Right atrium auricular region (tissue), 2 donors: ENCODE data around the gene KRT71. TPM values are rescaled to one million over a fixed set of nuclear protein-coding genes. Genes with fewer than 3 reads are reported as not detected.
A peak's percentile ranks its signal among the peaks of the same experiment; 100 is the strongest.

Source experiments
- DNase-seq: peaks from one replicate; pipeline ENCODE4 v3.0.0-alpha.2; 2019; ENCODE audit warnings: low spot score
- H3K27ac ChIP-seq, 2 donors: fragments of 200-600 bp; sonication (generic); 1 replicate in 1 of 2; 2 replicates in 1 of 2; pipeline ENCODE4 v1.5.1; 2016 to 2019
- H3K27me3 ChIP-seq, 2 donors: fragments of 200-600 bp; sonication (generic); one replicate each; pipeline versions ENCODE4 v1.5.1 to v1.6.0; 2017 to 2019
- H3K36me3 ChIP-seq: fragments of 200-600 bp; sonication (generic); one replicate; pipeline ENCODE4 v1.5.1; 2016
- H3K4me1 ChIP-seq, 2 donors: fragments of 200-600 bp; sonication (generic); one replicate each; pipeline versions ENCODE4 v1.5.1 to v1.6.0; 2017 to 2019
- H3K4me3 ChIP-seq, 2 donors: fragments of 200-600 bp; sonication (generic); 1 replicate in 1 of 2; 2 replicates in 1 of 2; pipeline ENCODE4 v1.5.1; 2017 to 2019; ENCODE audit warnings: mild to moderate bottlenecking in 1 of 2, moderate library complexity in 1 of 2
- H3K9me3 ChIP-seq, 2 donors: fragments of 200-600 bp; sonication (generic); one replicate each; pipeline ENCODE4 v1.5.1; 2019
- total RNA-seq, 2 donors: library from RNA; depleted of rRNA; stranded (reverse); fragments of >200 nt; gene quantifications; one replicate each; pipeline ENCODE4 v1.1.0, GENCODE V29; 2016
- TF ChIP-seq, protein P1 (sequence below), 2 donors: fragments of 200-600 bp; sonication (generic); IDR thresholded peaks; one replicate each; pipeline ENCODE4 v1.5.1; 2019; ENCODE audit warnings: antibody characterized with exemption in 2 of 2

KRT71 gene
- total RNA-seq, 2 donors from 2014 or later = not detected

DNA sequence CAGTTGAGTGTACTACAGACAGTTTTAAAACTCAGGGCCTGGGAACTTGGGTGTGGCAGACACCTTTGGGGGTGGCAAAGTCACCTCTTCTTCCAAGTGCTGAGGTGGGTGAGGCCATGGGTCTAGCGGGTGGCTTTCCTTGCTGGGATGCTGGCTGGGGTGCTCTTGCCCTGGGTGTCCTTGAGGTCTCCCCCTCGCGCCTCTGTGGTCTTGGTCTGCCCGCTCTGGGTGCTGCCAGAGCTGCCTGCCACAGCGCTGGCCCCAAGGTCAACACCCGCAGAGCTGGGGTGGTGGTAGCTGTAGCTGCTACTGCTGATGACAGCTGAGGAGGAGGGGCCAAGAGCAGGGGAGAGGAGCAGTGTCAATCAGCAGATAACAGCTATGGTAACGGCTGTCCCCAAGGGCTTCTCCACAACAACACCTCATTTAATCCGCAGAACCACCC is 13.9 kb upstream of the KRT71 start:
- peaks cover 0 to 20% of the 10 kb centered on the region in 2 donors for H3K4me1 ChIP-seq
- H3K9me3 ChIP-seq = no peaks in the 10 kb centered on the region
- TF ChIP-seq, protein P1, sequence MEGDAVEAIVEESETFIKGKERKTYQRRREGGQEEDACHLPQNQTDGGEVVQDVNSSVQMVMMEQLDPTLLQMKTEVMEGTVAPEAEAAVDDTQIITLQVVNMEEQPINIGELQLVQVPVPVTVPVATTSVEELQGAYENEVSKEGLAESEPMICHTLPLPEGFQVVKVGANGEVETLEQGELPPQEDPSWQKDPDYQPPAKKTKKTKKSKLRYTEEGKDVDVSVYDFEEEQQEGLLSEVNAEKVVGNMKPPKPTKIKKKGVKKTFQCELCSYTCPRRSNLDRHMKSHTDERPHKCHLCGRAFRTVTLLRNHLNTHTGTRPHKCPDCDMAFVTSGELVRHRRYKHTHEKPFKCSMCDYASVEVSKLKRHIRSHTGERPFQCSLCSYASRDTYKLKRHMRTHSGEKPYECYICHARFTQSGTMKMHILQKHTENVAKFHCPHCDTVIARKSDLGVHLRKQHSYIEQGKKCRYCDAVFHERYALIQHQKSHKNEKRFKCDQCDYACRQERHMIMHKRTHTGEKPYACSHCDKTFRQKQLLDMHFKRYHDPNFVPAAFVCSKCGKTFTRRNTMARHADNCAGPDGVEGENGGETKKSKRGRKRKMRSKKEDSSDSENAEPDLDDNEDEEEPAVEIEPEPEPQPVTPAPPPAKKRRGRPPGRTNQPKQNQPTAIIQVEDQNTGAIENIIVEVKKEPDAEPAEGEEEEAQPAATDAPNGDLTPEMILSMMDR (IDR thresholded peaks at IDR 0.05) = no peak
- DNase-seq = no peak
- no peaks in the 10 kb centered on the region for H3K27me3 ChIP-seq
- H3K4me3 ChIP-seq = no peak overlapping the region
- H3K27ac ChIP-seq = peak overlapping the region in 1 of 2 donors; percentile 16
- no peaks in the 10 kb centered on the region for H3K36me3 ChIP-seq

DNA sequence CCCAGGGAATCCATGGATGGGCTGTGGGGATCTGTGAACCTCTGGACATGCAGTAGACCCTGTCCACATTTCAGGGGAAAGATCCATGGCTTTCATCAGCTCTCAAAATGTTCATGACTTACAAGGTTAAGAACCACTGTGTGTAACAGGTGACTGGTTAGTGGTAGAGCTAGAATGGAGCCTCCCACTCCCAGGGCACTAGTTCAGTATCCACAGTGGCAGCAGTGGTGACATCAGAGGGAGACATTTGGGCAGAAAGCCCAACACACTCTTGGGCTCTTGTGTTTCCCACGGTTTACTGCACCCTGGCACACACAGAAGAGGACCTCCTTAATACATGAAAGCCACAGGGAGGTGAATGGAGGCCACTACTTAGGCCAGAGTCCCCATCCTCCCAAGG is 11.6 kb upstream of the KRT71 start:
- DNase-seq = no peak
- TF ChIP-seq, protein P1 (IDR thresholded peaks at IDR 0.05) = no peak
- Histone ChIP-seq H3K27ac (no peak overlapping the region), H3K9me3 (no peaks in the 10 kb centered on the region), H3K4me1 (peaks cover 0 to 20% of the 10 kb centered on the region in 2 donors), H3K27me3 (no peaks in the 10 kb centered on the region), H3K36me3 (no peaks in the 10 kb centered on the region), H3K4me3 (no peak overlapping the region)

DNA sequence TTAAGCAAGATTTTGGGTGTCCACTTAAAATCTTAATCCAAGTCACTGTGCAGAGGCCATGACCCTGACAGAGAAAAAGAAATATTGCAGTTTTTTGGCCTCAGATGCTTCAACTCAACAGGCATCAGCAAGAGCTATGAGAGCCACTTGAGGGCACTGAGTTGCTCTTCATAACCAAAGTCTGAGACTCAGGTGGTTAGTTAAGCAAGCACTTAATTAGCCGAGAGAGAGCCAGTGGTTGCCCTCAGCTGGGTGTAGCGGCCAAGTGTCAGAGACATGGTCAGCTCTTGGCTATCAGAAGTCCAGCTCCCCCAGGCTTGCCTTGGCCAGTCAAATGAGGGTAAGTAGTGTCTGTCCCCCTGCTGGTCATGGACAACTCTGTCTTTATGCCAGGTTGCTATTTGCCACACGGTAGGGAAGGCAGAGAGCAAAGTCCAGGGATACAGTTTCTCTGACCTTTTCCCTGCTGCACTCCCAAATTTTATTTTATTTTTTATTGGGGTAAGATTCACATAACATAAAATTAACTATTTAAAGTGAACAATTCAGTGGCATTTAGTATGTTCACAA is 9.0 kb upstream of the KRT71 start:
- no peaks in the 10 kb centered on the region for H3K9me3 ChIP-seq
- TF ChIP-seq, protein P1 (IDR thresholded peaks at IDR 0.05) = no peak
- H3K27me3 ChIP-seq = no peaks in the 10 kb centered on the region
- no peak overlapping the region for H3K4me3 ChIP-seq
- no peaks in the 10 kb centered on the region for H3K36me3 ChIP-seq
- H3K27ac ChIP-seq = no peak overlapping the region
- DNase-seq = no peak
- peaks cover 0 to 11% of the 10 kb centered on the region in 2 donors for H3K4me1 ChIP-seq

DNA sequence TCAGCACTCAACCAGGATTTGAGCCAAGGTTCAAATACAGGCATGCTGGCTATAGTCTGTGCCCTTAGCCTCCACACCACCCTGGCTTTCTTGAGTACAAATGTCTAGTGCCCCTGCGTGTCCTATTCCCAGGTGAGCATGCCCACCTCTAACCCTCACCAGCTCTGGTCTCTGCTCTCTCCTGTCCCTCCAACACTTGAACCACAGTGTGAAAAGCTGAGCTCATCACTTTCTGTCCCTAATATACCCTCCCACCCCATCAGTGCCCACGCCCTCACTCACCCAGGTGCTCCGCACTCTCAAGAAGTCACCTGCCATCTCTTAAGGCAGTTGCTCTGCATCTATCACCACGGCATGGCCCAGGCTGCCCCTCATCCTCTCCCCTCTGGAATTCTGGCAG is 7.0 kb upstream of the KRT71 start:
- Histone ChIP-seq H3K9me3 (no peaks in the 10 kb centered on the region), H3K4me3 (no peak overlapping the region), H3K36me3 (no peaks in the 10 kb centered on the region), H3K27me3 (no peaks in the 10 kb centered on the region), H3K4me1 (no peaks in the 10 kb centered on the region), H3K27ac (no peak overlapping the region)
- DNase-seq = no peak
- TF ChIP-seq, protein P1 (IDR thresholded peaks at IDR 0.05) = no peak

DNA sequence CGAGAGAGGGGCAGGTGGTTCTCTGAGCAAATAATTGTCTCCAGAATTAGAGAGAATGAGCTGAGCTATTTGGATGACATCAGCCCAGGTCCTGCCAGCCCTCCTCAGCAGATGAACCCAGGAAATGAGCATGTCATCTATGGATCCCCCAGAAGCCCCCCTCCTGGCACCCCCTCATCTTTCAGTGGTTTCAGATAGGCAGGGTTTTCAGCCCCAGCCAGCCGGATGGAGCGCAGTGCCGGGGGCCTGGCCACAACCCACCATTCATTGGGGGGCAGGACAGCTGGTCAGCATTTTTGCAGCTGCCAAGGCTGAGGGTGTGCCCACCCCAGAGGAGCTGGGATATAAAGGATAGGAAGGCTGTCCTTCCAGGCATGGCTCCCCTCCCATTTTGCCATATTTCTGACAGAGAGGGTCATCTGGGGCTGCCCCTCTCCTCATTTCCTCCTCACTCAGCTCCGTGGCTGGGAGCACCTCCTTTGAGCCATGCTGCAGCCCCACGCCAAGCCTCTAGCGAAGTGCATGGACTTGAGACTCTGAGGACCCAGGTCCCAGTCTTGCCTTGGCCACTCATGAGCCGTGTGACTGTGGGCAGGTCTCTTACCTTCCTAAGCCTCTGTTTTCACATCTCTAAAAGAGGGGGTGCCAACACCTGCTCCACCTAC is 6.0 kb upstream of the KRT71 start:
- no peaks in the 10 kb centered on the region for H3K36me3 ChIP-seq
- H3K4me1 ChIP-seq = no peaks in the 10 kb centered on the region
- TF ChIP-seq, protein P1 (IDR thresholded peaks at IDR 0.05) = no peak
- no peak for DNase-seq
- H3K27ac ChIP-seq = no peak overlapping the region
- H3K9me3 ChIP-seq = no peaks in the 10 kb centered on the region
- H3K27me3 ChIP-seq = no peaks in the 10 kb centered on the region
- no peak overlapping the region for H3K4me3 ChIP-seq
